ENCODE results near the gene ZBTB20. TPM values are rescaled to one million over a fixed set of nuclear protein-coding genes. Genes with fewer than 3 reads are reported as not detected.

Gene ZBTB20
- total RNA-seq, 1 donor from 2014 or later: 19.1 TPM

DNA sequence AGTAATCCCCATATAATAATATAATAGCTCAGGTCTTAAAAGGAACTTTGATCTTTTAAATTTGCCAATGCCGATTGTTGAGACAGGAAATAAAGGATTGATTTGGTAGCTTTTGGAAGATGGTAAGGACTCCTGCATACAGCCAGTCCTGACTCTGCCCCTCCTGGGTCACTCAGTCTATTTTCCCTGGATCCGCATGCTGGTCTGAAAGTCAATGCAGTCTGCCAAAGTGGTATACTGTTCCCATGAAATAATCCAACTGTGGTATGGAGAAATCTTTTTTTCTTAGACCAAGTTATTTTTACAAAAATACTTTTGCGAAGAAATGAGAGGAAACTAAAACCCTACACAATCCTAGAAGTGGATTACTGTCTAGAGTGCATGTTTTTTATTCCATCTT, 662.2 kb downstream of the ZBTB20 start:
- peaks cover 3% of the 10 kb centered on the region for H3K4me1 Mint-ChIP-seq (ENCODE audit: unreplicated experiment)
- H3K36me3 Mint-ChIP-seq (ENCODE audit: unreplicated experiment): no peaks in the 10 kb centered on the region
- no peaks in the 10 kb centered on the region for H3K27me3 Mint-ChIP-seq (ENCODE audit: unreplicated experiment)
- TF ChIP-seq, protein P1, sequence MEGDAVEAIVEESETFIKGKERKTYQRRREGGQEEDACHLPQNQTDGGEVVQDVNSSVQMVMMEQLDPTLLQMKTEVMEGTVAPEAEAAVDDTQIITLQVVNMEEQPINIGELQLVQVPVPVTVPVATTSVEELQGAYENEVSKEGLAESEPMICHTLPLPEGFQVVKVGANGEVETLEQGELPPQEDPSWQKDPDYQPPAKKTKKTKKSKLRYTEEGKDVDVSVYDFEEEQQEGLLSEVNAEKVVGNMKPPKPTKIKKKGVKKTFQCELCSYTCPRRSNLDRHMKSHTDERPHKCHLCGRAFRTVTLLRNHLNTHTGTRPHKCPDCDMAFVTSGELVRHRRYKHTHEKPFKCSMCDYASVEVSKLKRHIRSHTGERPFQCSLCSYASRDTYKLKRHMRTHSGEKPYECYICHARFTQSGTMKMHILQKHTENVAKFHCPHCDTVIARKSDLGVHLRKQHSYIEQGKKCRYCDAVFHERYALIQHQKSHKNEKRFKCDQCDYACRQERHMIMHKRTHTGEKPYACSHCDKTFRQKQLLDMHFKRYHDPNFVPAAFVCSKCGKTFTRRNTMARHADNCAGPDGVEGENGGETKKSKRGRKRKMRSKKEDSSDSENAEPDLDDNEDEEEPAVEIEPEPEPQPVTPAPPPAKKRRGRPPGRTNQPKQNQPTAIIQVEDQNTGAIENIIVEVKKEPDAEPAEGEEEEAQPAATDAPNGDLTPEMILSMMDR (IDR thresholded peaks at IDR 0.05): no peak
- no peak for DNase-seq (ENCODE audit: extremely low spot score, unreplicated experiment)
- no peaks in the 10 kb centered on the region for H3K9me3 Mint-ChIP-seq (ENCODE audit: unreplicated experiment)
- H3K4me3 Mint-ChIP-seq (ENCODE audit: unreplicated experiment): no peak overlapping the region
- H3K27ac Mint-ChIP-seq (ENCODE audit: unreplicated experiment): no peak overlapping the region

DNA sequence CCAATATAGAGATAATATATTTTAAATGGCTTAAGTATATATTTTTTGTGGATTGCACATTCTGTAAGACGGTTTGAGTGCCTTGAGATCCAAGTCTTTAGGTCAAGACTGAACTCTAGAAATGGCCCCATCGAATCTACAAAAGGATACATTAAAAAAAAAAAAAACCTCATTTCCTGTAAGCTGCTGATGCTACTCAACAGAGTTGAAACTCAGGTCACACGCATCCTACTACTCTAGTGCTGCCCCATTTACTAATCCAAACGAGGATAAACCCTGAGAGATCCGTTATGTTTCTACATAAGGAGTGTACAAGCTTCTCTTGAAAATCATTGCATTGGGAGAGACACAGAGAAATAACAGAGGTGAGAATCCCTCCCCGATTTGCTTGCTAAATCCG, 666.0 kb downstream of the ZBTB20 start:
- Mint-ChIP-seq H3K4me3 (ENCODE audit: unreplicated experiment) (no peak overlapping the region), H3K36me3 (ENCODE audit: unreplicated experiment) (no peaks in the 10 kb centered on the region), H3K27me3 (ENCODE audit: unreplicated experiment) (no peaks in the 10 kb centered on the region), H3K4me1 (ENCODE audit: unreplicated experiment) (peaks cover 14% of the 10 kb centered on the region), H3K9me3 (ENCODE audit: unreplicated experiment) (no peaks in the 10 kb centered on the region), H3K27ac (ENCODE audit: unreplicated experiment) (no peak overlapping the region)
- TF ChIP-seq, protein P1 (IDR thresholded peaks at IDR 0.05): no peak
- no peak for DNase-seq (ENCODE audit: extremely low spot score, unreplicated experiment)

DNA sequence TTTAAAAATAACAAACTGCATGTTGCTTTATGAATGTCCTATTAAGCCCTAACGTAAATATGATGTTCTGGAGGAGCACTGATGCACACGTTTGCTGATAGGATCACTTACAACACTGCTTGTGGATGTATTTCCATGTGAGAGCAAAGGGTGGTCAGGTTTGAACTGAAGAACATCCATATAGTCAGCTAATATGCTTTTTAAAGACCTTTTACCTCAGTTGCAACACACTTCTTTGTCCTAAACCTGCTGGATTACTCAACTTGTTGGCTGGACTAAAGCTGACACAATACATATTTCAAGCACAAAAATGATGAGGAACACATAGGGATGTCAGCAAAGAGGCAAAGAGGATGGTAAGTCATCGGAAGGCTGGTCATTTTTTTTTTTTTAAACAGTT, 666.6 kb downstream of the ZBTB20 start:
- H3K36me3 Mint-ChIP-seq (ENCODE audit: unreplicated experiment): no peaks in the 10 kb centered on the region
- no peak overlapping the region for H3K4me3 Mint-ChIP-seq (ENCODE audit: unreplicated experiment)
- H3K4me1 Mint-ChIP-seq (ENCODE audit: unreplicated experiment): peaks cover 14% of the 10 kb centered on the region
- no peak for DNase-seq (ENCODE audit: extremely low spot score, unreplicated experiment)
- H3K27ac Mint-ChIP-seq (ENCODE audit: unreplicated experiment): no peak overlapping the region
- no peaks in the 10 kb centered on the region for H3K27me3 Mint-ChIP-seq (ENCODE audit: unreplicated experiment)
- H3K9me3 Mint-ChIP-seq (ENCODE audit: unreplicated experiment): no peaks in the 10 kb centered on the region
- TF ChIP-seq, protein P1 (IDR thresholded peaks at IDR 0.05): no peak

DNA sequence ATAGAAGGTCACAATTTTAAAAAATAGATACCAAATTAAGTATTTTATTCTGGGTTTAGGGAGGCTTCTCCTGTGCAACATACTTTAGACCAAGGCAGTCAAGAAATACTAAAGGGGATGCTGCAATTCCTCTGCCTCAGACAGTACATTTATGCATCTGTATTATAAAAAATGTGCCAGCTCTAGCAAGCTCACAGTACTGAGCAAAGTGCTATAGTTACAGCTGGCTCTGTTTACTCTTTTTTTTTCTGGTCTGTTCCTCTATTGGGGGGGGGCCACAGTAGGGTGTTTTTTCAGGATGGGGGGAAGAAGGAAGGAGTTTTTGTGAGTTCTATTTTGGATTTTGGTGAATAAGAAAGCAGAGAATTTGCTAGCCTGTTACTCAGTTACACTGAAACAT, 668.3 kb downstream of the ZBTB20 start:
- no peaks in the 10 kb centered on the region for H3K9me3 Mint-ChIP-seq (ENCODE audit: unreplicated experiment)
- no peaks in the 10 kb centered on the region for H3K36me3 Mint-ChIP-seq (ENCODE audit: unreplicated experiment)
- no peaks in the 10 kb centered on the region for H3K27me3 Mint-ChIP-seq (ENCODE audit: unreplicated experiment)
- TF ChIP-seq, protein P1 (IDR thresholded peaks at IDR 0.05): no peak
- H3K4me3 Mint-ChIP-seq (ENCODE audit: unreplicated experiment): no peak overlapping the region
- peak overlapping the region; percentile 29 for H3K27ac Mint-ChIP-seq (ENCODE audit: unreplicated experiment)
- peaks cover 14% of the 10 kb centered on the region for H3K4me1 Mint-ChIP-seq (ENCODE audit: unreplicated experiment)
- DNase-seq (ENCODE audit: extremely low spot score, unreplicated experiment): no peak

DNA sequence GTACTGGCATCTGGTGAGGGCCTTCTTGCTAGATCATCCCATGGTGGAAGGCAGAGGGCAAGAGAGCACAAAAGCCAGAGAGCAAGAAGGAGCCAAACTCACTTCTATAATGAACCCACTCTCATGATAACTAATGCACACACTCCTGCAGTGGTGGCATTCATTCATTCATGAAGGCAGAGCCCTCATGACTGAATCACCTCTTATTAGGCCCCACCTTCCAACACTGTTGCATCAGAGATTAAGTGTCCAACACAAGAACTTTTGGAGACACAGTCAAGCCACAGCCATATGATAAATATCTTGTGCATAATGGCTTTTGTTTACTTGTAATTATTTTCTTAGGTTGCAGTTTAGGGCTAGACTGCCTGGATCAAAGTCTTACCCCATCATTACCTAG, 670.6 kb downstream of the ZBTB20 start:
- H3K4me3 Mint-ChIP-seq (ENCODE audit: unreplicated experiment): no peak overlapping the region
- no peak overlapping the region for H3K27ac Mint-ChIP-seq (ENCODE audit: unreplicated experiment)
- no peaks in the 10 kb centered on the region for H3K36me3 Mint-ChIP-seq (ENCODE audit: unreplicated experiment)
- no peaks in the 10 kb centered on the region for H3K9me3 Mint-ChIP-seq (ENCODE audit: unreplicated experiment)
- peaks cover 14% of the 10 kb centered on the region for H3K4me1 Mint-ChIP-seq (ENCODE audit: unreplicated experiment)
- no peak for DNase-seq (ENCODE audit: extremely low spot score, unreplicated experiment)
- no peaks in the 10 kb centered on the region for H3K27me3 Mint-ChIP-seq (ENCODE audit: unreplicated experiment)
- TF ChIP-seq, protein P1 (IDR thresholded peaks at IDR 0.05): no peak
